HL-60 (cell line): Measurements from ENCODE around the gene HLA-DPA1.

ENCODE experiments used
- DNase-seq, 2 experiments: peaks; one replicate each; pipeline ENCODE4 v3.0.0-alpha.2; 2010 to 2020; ENCODE audit warnings: low read depth in 1 of 2, low spot score in 1 of 2
- H3K27ac ChIP-seq: fragments of 250-450 bp; sonication (Bioruptor Pico); replicated peaks from 2 replicates; pipeline ENCODE4 v1.5.1; 2020; ENCODE audit warnings: mild to moderate bottlenecking, moderate library complexity
- H3K27me3 ChIP-seq: fragments of 250-450 bp; sonication (Bioruptor Pico); 2 replicates; pipeline ENCODE4 v1.5.1; 2021; ENCODE audit warnings: mild to moderate bottlenecking, moderate library complexity; ENCODE audit not compliant: insufficient read depth, poor library complexity, severe bottlenecking
- H3K4me3 ChIP-seq: replicated peaks from 2 replicates; pipeline ENCODE4 v1.5.1; 2011; ENCODE audit warnings: mild to moderate bottlenecking, control low read depth, low read length; ENCODE audit not compliant: insufficient read depth
- GABPA ChIP-seq: IDR thresholded peaks from 2 replicates; pipeline ENCODE4 v1.6.1; 2012; ENCODE audit warnings: low read depth
- TF ChIP-seq, protein P1 (sequence below): IDR thresholded peaks from one replicate; pipeline ENCODE4 v1.5.1; 2011; ENCODE audit warnings: low read length, control low read depth, inconsistent platforms; ENCODE audit not compliant: insufficient read depth

The HLA-DPA1 gene

DNA sequence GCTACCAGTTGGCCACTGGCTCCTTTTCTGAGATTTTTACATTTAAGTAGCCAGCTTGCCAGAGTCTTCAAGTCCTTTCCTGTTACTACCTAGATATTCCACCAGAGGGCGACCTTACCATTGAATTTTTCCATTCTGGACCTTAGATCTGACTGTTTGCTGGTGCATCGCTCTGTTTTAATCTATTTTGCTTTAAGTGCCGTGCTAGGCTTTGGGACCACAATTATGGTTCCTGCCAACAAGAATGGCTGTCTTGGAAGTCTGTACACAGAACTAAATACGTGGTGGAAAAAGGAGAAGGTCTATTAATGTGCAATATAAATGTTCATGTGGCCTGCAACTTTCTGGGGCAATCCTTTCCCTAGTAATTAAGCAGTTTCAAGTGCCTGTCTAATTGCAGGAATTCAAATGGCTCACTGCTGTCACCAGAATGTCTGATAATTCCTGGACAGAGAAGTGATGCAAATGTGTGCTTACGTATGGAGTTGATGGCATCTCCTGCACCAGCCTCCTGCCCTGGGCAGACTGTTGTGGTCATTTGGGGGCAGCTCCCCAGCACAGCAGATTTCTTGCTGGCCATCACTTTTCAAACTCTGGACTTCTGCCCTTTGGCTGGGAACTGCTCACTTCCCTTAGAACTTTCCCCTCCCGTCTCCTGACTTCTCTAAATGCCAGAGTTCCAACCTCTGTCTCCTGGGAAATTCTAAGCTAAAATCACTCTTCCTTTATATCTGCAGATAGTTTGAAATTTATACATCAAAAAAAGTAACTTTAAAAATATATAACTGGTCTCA is 58.4 kb downstream of the HLA-DPA1 start:
- TF ChIP-seq, protein P1, sequence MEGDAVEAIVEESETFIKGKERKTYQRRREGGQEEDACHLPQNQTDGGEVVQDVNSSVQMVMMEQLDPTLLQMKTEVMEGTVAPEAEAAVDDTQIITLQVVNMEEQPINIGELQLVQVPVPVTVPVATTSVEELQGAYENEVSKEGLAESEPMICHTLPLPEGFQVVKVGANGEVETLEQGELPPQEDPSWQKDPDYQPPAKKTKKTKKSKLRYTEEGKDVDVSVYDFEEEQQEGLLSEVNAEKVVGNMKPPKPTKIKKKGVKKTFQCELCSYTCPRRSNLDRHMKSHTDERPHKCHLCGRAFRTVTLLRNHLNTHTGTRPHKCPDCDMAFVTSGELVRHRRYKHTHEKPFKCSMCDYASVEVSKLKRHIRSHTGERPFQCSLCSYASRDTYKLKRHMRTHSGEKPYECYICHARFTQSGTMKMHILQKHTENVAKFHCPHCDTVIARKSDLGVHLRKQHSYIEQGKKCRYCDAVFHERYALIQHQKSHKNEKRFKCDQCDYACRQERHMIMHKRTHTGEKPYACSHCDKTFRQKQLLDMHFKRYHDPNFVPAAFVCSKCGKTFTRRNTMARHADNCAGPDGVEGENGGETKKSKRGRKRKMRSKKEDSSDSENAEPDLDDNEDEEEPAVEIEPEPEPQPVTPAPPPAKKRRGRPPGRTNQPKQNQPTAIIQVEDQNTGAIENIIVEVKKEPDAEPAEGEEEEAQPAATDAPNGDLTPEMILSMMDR: peak; percentile 43
- TF ChIP-seq GABPA: no peak

More for the DNA sequence above, 58.4 kb downstream of the HLA-DPA1 start:
- Histone ChIP-seq H3K4me3 (no peak overlapping the region), H3K27ac (no peak overlapping the region), H3K27me3 (no peaks in the 10 kb centered on the region)
- DNase-seq: peak; percentile 50 to 67
